ENCODE measurements around the gene SGTA.

GRCh38 chr19:2827840-2828489 is 44.9 kb upstream of the SGTA start:
- TF ChIP-seq SP1 (IDR thresholded peaks at IDR 0.05; ENCODE audit: low read depth, low read length), result no peak
- TF ChIP-seq, protein P1, sequence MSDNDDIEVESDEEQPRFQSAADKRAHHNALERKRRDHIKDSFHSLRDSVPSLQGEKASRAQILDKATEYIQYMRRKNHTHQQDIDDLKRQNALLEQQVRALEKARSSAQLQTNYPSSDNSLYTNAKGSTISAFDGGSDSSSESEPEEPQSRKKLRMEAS (IDR thresholded peaks at IDR 0.05), result no peak
- TF ChIP-seq CTCF (IDR thresholded peaks at IDR 0.05; ENCODE audit: control extremely low read depth in 1 of 3, insufficient read depth in 1 of 3, low read depth in 1 of 3, low read length in 3 of 3), result no peak
- TF ChIP-seq SRF (IDR thresholded peaks at IDR 0.05; ENCODE audit: low read depth, low read length), result no peak
- no peak for TF ChIP-seq CHD2 (IDR thresholded peaks at IDR 0.05; ENCODE audit: low read length)
- TF ChIP-seq SP2 (IDR thresholded peaks at IDR 0.05; ENCODE audit: low read length), result no peak
- TF ChIP-seq POLR2A (IDR thresholded peaks at IDR 0.05; ENCODE audit: control extremely low read depth in 1 of 2, low read depth in 2 of 2, low read length in 2 of 2), result no peak
- TF ChIP-seq ATF2 (IDR thresholded peaks at IDR 0.05; ENCODE audit: low read length), result no peak
- TF ChIP-seq RAD21 (IDR thresholded peaks at IDR 0.05 in 1 of 2, conservative IDR thresholded peaks at IDR 0.05 in 1 of 2; ENCODE audit: low read depth in 2 of 2, low read length in 2 of 2), result no peak
- no peak for TF ChIP-seq EP300 (IDR thresholded peaks at IDR 0.05; ENCODE audit: borderline replicate concordance in 1 of 2, low read depth in 2 of 2, low read length in 2 of 2)

Data from H1 (cell line).